Osteoblast (primary cell): Measurements from ENCODE around the gene TMEM18. TPM values are rescaled to one million over a fixed set of nuclear protein-coding genes. Genes with fewer than 3 reads are reported as not detected.

Source experiments
- DNase-seq: peaks from one replicate; pipeline ENCODE4 v3.0.0; 2011; ENCODE audit warnings: low spot score, mixed read lengths; ENCODE audit not compliant: insufficient read length; ENCODE audit errors: missing footprints
- H2AFZ ChIP-seq: 2 replicates; pipeline ENCODE4 v1.6.0; 2011; ENCODE audit warnings: mild to moderate bottlenecking, low read length
- H3K27ac ChIP-seq: 2 replicates; pipeline ENCODE4 v1.5.1; 2011; ENCODE audit warnings: mild to moderate bottlenecking, low read depth, low read length, moderate library complexity
- H3K27me3 ChIP-seq: 2 replicates; pipeline ENCODE4 v1.6.0; 2012; ENCODE audit warnings: mild to moderate bottlenecking, control low read depth, inconsistent platforms, low read length, moderate library complexity; ENCODE audit not compliant: insufficient read depth
- H3K36me3 ChIP-seq: 2 replicates; pipeline ENCODE4 v1.5.1; 2011; ENCODE audit warnings: mild to moderate bottlenecking, low read length, control low read depth, moderate library complexity; ENCODE audit not compliant: insufficient read depth
- H3K4me1 ChIP-seq: 2 replicates; pipeline ENCODE4 v1.5.1; 2011; ENCODE audit warnings: mild to moderate bottlenecking, low read length, control low read depth, moderate library complexity; ENCODE audit not compliant: insufficient read depth
- H3K4me2 ChIP-seq: 2 replicates; pipeline ENCODE4 v1.6.0; 2011; ENCODE audit warnings: mild to moderate bottlenecking, low read length; ENCODE audit not compliant: insufficient read depth
- H3K4me3 ChIP-seq: fragments of 200-600 bp; sonication (generic); 3 replicates; pipeline ENCODE4 v1.5.1; 2012; ENCODE audit warnings: mild to moderate bottlenecking, low read length, inconsistent platforms; ENCODE audit not compliant: insufficient read depth
- H3K79me2 ChIP-seq: 2 replicates; pipeline ENCODE4 v1.6.0; 2012; ENCODE audit warnings: mild to moderate bottlenecking, low read length, control low read depth, inconsistent platforms; ENCODE audit not compliant: insufficient read depth
- H3K9me3 ChIP-seq: 2 replicates; pipeline ENCODE4 v1.5.1; 2011; ENCODE audit warnings: low read depth, low read length, control low read depth
- H4K20me1 ChIP-seq: 2 replicates; pipeline ENCODE4 v1.6.0; 2012; ENCODE audit warnings: mild to moderate bottlenecking, low read length, control low read depth; ENCODE audit not compliant: insufficient read depth
- total RNA-seq: library from RNA; depleted of rRNA; stranded (reverse); fragments of >200 nt; gene quantifications from 2 replicates; pipeline ENCODE4 v1.2.3, GENCODE V29; 2012
- TF ChIP-seq, protein P1 (sequence below): IDR thresholded peaks from 2 replicates; pipeline ENCODE4 v1.5.1; 2011; ENCODE audit warnings: mild to moderate bottlenecking, low read depth, low read length, moderate library complexity; ENCODE audit errors: extremely low read depth

Gene TMEM18
- total RNA-seq, 1 donor = 15.9 TPM

DNA sequence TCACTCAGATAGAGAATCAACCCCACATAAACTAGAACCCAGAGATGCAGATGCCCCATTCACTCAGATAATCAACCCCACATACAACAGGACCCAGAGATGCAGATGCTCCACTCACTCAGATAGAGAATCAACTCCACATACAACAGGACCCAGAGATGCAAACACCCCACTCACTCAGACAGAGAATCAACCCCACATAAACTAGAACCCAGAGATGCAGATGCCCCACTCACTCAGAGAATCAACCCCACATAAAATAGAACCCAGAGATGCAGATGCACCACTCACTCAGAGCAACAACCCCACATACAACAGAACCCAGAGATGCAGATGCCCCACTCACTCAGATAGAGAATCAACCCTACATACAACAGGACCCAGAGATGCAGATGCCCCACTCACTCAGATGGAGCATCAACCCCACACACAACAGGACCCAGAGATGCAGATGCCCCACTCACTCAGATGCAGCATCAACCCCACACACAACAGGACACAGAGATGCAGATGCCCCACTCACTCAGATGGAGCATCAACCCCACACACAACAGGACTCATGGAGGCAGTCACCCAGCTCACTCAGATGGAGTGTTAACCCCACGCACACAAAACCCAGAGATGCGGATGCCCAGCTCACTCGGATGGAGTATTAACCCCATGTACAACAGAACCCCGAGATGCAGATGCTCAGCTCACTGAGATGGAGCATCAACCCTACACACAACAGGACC is 11.7 kb downstream of the TMEM18 start:
- TF ChIP-seq, protein P1, sequence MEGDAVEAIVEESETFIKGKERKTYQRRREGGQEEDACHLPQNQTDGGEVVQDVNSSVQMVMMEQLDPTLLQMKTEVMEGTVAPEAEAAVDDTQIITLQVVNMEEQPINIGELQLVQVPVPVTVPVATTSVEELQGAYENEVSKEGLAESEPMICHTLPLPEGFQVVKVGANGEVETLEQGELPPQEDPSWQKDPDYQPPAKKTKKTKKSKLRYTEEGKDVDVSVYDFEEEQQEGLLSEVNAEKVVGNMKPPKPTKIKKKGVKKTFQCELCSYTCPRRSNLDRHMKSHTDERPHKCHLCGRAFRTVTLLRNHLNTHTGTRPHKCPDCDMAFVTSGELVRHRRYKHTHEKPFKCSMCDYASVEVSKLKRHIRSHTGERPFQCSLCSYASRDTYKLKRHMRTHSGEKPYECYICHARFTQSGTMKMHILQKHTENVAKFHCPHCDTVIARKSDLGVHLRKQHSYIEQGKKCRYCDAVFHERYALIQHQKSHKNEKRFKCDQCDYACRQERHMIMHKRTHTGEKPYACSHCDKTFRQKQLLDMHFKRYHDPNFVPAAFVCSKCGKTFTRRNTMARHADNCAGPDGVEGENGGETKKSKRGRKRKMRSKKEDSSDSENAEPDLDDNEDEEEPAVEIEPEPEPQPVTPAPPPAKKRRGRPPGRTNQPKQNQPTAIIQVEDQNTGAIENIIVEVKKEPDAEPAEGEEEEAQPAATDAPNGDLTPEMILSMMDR = no peak
- no peak for DNase-seq
- Histone ChIP-seq H3K79me2 (peaks cover 2% of the 10 kb centered on the region), H3K4me2 (no peak overlapping the region), H3K27ac (no peak overlapping the region), H3K27me3 (peaks cover 7% of the 10 kb centered on the region), H4K20me1 (peaks cover 7% of the 10 kb centered on the region), H3K4me3 (no peak overlapping the region), H3K9me3 (no peaks in the 10 kb centered on the region), H2AFZ (no peak overlapping the region), H3K4me1 (peaks cover 7% of the 10 kb centered on the region), H3K36me3 (peaks cover 23% of the 10 kb centered on the region)

DNA sequence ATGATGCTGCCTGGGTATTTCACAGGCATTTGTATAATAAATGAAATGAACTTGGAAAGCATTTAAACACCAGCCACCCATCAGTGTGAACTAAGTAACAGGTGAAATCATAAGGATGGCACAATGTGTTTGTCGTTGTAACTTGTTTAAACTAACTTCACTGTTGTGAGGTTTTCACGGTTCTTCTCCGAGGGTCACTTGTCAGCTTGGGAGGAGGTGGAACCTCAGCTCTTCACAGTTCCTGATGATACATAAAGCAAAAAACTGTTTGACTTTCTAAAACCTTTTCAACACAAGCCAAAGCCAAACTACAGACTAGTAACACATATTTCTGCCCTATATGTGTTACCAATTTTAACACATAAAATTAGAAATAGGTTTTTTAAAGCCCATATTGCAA is 13.1 kb downstream of the TMEM18 start:
- Histone ChIP-seq H2AFZ (no peak overlapping the region), H3K4me2 (no peak overlapping the region), H3K4me3 (no peak overlapping the region), H3K79me2 (no peaks in the 10 kb centered on the region), H3K27ac (no peak overlapping the region), H4K20me1 (peaks cover 7% of the 10 kb centered on the region), H3K9me3 (no peaks in the 10 kb centered on the region), H3K36me3 (peaks cover 14% of the 10 kb centered on the region), H3K27me3 (peaks cover 18% of the 10 kb centered on the region), H3K4me1 (peaks cover 2% of the 10 kb centered on the region)
- DNase-seq = no peak
- TF ChIP-seq, protein P1 = no peak

GRCh38 chr2:663221-663620 is 14.0 kb downstream of the TMEM18 start:
- peak; percentile 35 for DNase-seq
- no peak overlapping the region for H3K4me3 ChIP-seq
- H3K27me3 ChIP-seq = peaks cover 18% of the 10 kb centered on the region
- no peak overlapping the region for H2AFZ ChIP-seq
- H3K9me3 ChIP-seq = no peaks in the 10 kb centered on the region
- TF ChIP-seq, protein P1 = no peak
- no peaks in the 10 kb centered on the region for H3K4me1 ChIP-seq
- H3K4me2 ChIP-seq = no peak overlapping the region
- peaks cover 5% of the 10 kb centered on the region for H3K36me3 ChIP-seq
- H3K79me2 ChIP-seq = no peaks in the 10 kb centered on the region
- peaks cover 7% of the 10 kb centered on the region for H4K20me1 ChIP-seq
- no peak overlapping the region for H3K27ac ChIP-seq

DNA sequence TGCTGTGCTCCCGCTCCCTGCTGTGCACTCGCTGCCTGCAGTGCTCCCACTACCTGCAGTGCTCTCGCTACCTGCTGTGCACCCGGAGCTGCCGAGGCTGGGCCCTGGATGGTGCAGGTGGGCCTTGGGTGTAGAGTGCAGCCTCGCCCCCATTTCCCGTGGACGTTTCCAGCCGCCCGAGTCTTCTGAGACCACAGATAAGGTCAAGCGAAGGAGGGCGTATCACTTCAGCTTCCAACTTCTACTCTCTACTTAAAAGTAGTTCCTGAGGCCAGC is 15.9 kb downstream of the TMEM18 start:
- Histone ChIP-seq H3K9me3 (no peaks in the 10 kb centered on the region), H3K4me3 (no peak overlapping the region), H3K79me2 (no peaks in the 10 kb centered on the region), H3K36me3 (peaks cover 3% of the 10 kb centered on the region), H3K4me2 (no peak overlapping the region), H3K27ac (no peak overlapping the region), H2AFZ (no peak overlapping the region), H4K20me1 (peaks cover 5% of the 10 kb centered on the region), H3K4me1 (no peaks in the 10 kb centered on the region), H3K27me3 (peaks cover 18% of the 10 kb centered on the region)
- TF ChIP-seq, protein P1 = no peak
- peak; percentile 50 for DNase-seq
